HG02840 (cell line): ENCODE data around the gene SUV39H1.
"Not testable (repeated sequence)": the region's sequence is repeated elsewhere in the genome, so short reads cannot be mapped to it uniquely, and the experiment has no call there.

ENCODE experiments used
- ATAC-seq: cut with Tn5 transposase; IDR thresholded peaks from one replicate; pipeline ENCODE4 v1.9.1; 2021; ENCODE audit warnings: mild to moderate bottlenecking, moderate library complexity, moderate number of reproducible peaks; ENCODE audit not compliant: unreplicated experiment, low FRiP score

Gene SUV39H1

DNA sequence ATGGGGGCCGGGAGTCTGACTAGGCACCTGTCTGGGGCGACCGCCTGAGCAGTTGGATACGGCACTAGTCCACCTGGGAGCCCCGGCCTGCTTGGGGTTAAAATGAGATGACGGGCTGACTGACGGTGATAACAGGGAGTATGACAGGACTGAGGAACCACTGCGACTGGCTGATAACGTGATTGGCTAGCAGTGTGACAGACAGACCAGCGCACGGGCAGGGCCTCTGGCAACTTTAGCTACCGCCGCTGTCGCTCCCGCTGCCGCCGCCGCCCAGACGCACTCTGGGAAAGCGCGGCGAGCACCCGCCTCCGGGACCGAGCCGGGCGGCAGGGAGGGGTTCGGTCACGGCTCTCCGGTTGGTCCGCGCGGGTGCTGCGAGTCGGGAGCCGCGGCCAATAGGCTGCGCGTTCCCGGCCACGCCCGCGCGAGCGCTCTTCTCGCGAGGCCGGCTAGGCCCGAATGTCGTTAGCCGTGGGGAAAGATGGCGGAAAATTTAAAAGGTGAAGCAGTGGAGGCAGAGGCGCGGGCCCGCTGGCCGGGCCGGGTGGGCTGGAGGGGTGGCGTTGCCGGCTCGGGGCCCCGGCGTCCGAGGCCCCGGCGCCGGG, at the start of gene SUV39H1:
SUV39H1 (plus strand) TSS at position 434 of the 608 bp plus-strand sequence; CDS start at position 485, 51 bp downstream.
- ATAC-seq: peak; percentile 81

DNA sequence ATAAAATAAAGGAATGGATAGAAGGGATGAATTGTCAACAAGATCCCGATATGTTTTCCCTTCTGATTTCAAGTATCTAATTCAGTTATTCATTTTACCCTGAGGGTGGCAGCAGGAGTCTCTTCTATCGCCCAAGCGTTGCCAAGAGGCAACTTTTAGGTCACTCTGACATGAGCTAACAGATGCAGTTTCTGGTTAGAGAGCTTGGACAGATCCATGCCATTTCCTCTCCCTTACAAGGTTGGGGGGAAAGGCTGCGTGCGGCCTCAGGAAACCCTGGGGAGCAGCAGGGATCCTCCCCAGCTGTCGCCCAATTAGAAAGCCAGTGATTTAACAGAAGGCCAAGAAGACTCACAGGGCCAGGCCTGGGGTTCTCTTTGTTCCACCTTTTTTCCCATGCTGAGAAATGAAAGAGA, 48.2 kb upstream of the SUV39H1 start:
- ATAC-seq: no peak

GRCh38 chrX:48649102-48649501, 47.4 kb upstream of the SUV39H1 start:
- ATAC-seq: no peak

DNA sequence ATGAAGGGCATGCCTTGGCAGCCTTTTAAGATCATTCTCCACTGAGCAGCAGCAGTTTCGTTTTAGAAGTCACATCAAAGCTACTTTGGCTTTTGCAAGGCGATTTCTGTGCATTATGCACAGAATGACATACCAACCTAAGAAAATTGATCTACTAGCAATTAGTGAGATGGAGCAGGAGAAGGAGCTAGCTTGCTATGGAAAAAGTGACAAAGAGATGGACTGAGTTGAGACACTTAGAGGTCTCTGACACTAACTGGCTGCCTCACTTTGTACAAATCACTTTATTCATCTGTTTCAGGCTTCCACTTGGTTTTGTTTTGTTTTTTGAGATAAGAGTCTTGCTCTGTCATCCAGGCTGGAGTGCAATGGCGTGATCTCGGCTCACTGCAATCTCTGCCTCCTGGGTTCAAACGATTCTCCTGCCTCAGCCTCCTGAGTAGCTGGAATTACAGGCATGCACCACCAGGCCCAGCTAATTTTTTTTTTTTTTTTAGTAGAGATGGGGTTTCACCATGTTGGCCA, 44.4 kb upstream of the SUV39H1 start:
- ATAC-seq: not testable (repeated sequence)

GRCh38 chrX:48654746-48655145, 41.8 kb upstream of the SUV39H1 start:
- not testable (repeated sequence) for ATAC-seq

GRCh38 chrX:48659686-48660085, 36.8 kb upstream of the SUV39H1 start:
- ATAC-seq: not testable (repeated sequence)

DNA sequence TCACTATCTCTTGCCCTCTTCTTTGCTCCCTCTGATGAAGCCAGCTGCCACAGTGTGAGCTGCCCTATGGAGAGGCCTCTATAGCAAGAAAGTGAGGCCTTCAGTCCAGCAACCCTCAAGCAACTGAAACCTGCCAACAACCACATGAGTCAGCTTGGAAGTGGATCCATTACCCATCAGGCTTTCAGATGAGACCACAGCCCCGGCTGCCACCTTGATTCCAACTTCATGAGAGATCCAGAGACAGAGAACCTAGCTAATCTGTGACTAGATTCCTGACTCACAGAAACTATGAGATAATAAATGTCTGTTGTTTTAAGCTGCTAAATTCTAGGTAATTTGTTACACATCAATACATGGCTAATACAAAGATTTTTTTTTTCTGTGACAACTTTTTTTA, 33.3 kb upstream of the SUV39H1 start:
- ATAC-seq: no peak

DNA sequence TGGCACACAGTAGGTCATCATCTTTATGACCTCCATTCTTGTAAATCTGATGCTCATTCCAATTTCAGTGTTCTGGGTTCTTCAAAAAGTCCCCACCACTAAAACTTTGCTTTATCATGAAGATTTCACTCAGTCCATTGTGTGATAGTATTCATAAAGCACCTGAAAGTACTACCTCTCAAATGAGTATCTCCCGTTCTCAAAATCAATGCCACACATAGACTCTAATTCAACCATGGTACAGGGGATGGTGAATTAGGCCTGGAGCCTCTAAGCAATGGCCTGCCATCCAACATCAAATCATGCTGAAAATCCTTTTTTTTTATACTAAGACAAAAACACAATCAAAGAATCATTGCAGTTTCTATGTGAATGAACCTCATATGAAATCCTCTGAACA, 32.4 kb upstream of the SUV39H1 start:
- ATAC-seq: no peak

GRCh38 chrX:48665991-48666390, 30.5 kb upstream of the SUV39H1 start:
- ATAC-seq: no peak

DNA sequence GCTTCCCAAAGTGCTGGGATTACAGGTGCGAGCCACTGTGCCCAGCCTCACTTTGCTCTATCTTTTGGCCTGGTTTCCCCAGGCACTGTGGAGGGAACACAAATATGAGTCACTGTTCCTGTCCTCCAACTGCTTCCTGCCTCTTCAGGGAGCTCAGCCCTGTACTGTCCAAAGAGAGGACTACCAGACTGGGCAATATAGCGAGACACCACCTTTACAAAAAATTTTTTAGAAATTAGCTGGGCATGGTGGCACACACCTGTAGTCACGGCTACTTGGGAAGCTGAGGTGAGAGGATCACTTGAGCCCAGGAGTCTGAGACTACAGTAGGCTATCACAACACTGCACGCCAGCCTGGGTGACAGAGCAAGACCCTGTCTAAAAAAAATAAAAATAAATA, 29.9 kb upstream of the SUV39H1 start:
- ATAC-seq: no peak

DNA sequence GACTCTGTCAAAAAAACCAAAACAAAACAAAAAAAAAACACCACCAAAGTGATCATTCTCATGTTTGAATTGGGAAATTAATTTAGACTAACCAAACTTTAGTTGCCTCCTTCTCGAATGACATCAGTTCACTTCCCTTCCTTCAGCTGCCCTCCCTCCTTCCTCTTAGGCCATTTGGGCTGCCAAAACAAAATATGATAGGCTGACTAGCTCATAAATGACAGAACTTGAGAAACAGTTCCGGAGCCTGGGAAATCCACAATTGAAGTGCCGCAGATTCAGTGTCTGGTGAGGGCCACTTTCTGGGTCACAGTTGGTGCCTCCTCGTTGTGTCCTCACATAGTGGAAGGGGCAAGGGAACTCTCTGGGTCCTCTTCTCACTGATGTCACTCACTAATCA, 29.0 kb upstream of the SUV39H1 start:
- ATAC-seq: no peak

DNA sequence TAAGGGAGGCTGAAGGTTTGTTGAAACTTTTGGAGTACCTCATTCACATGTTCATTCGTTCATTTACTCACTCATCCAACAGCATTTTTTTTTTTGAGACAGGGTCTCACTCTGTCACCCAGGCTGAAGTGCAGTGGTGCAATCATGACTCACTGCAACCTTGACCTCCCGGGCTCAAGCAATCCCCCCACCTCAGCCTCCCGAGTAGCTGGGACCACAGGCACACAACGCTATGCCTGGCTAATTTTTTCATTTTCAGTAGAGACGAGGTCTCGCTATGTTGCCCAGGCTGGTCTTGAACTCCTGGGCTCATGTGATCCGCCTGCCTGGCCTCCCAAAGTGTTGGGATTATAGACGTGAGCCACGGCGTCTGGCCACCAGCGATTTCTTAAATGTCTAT, 28.3 kb upstream of the SUV39H1 start:
- ATAC-seq: not testable (repeated sequence)

DNA sequence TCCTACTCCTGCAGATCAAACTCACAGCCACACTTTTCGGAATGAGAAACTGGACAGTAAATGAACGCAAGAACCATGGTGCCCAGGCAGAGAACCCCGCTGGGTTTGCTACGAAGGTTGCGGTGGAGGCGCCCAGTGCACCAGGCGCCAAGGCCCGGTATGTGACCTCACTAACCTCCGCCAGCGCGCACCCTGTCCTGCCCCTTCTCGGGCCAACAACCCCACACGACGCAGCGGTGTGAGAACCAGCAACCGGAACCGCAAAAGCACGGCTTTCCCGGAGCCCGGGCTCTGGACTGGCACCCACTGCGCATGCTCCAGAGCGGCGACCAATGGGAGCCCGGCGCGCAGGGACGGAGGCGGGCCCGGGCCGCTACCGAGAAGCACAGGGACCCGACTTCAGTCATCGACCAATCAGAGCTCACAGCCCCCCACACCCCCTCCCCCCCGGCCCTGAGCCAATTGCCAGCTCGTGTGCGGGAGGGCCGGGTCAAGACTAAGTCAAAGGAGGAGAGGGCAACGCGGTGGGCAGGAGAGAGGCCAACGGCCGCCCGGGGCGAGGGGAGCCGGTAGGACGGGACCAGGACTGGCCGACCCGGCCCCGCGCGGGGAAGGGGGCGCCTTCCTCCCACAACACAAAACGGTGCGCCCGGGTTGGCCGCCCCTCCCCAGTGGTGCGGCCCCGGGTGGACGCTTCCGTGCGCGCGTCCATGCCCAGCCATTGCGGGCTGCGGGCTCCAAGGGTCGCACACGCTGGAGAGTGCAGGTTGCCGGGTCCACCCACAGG, 20.2 kb upstream of the SUV39H1 start:
- peak; percentile 83 for ATAC-seq

DNA sequence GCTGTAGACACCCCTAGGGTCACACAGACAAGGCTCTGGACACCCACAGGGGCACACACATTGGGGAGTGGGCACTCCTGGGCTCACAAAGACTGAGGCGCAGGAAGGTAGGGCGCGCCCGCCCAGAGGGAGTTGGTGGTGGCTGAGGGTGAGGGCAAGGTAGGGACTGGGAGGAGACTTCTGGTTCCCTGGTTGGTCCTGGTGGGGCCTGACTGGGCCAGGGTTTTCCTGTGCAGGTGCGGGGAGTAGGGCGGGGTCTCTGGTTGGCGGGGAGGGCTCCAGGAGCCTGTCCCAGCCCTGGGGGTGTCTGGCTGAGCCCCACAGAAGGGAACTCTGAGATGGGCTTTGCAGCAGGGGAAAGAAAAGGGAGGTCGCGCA, 19.7 kb upstream of the SUV39H1 start:
- no peak for ATAC-seq

- no peak for ATAC-seq
Measured at GRCh38 chrX:48677516-48677915, 19.0 kb upstream of the SUV39H1 start.

GRCh38 chrX:48680467-48680866, 16.1 kb upstream of the SUV39H1 start:
- not testable (repeated sequence) for ATAC-seq

DNA sequence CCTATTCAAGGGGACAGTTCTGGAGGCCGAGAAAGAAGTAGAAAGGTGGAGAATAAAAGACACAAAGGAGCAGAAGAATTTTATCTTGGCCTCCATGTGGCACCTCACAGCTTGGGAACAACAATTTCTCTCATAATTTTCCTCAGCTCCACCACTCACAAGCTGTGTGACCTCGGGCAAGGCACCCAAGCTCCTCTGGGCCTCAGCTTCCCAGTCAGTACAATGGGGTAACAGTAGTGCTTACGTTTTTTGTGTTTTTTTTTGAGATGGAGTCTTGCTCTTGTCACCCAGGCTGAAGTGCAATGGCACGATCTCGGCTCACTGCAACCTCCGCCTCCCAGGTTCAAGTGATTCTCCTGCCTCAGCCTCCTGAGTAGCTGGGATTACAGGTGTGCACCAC, 15.6 kb upstream of the SUV39H1 start:
- not testable (repeated sequence) for ATAC-seq

- no peak for ATAC-seq
Measured at GRCh38 chrX:48681539-48682183, 14.9 kb upstream of the SUV39H1 start.

DNA sequence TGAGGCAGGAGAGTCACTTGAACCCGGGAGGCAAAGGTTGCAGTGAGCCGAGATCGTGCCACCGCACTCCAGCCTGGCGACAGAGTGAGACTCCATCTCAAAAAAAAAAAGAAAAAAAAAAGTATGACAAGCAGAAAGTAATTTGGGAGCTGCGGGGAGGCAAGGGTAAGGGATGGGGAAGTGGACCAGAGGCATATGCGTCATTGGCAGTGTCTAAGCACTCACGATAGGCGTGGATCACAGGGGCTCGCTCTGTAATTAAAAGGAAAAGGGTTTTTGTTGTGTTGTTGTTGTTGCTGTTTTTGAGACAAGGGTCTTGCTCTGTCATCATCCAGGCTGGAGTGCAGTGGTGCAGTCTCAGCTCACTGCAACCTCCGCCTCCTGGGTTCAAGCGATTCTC, 13.7 kb upstream of the SUV39H1 start:
- not testable (repeated sequence) for ATAC-seq

DNA sequence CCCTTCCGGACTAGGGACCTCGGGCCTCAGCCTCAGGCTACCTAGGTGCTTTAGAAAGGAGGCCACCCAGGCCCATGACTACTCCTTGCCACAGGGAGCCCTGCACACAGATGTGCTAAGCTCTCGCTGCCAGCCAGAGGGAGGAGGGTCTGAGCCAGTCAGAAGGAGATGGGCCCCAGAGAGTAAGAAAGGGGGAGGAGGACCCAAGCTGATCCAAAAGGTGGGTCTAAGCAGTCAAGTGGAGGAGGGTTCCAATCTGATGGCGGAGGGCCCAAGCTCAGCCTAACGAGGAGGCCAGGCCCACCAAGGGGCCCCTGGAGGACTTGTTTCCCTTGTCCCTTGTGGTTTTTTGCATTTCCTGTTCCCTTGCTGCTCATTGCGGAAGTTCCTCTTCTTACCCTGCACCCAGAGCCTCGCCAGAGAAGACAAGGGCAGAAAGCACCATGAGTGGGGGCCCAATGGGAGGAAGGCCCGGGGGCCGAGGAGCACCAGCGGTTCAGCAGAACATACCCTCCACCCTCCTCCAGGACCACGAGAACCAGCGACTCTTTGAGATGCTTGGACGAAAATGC, 13.0 kb upstream of the SUV39H1 start, which contains the start of gene WAS:
WAS (plus strand) TSS at position 389 of the 572 bp plus-strand sequence; CDS start at position 444, 55 bp downstream.
- ATAC-seq: no peak

GRCh38 chrX:48684134-48684533, 12.4 kb upstream of the SUV39H1 start:
- no peak for ATAC-seq
